IMR-90 (cell line): ENCODE measurements around the gene DZIP1L. TPM values are rescaled to one million over a fixed set of nuclear protein-coding genes. Genes with fewer than 3 reads are reported as not detected.

Experiments used
- ATAC-seq: fragments of 200-7000 bp; cut with Tn5 transposase; 2 replicates; pipeline ENCODE4 v1.9.1; 2020; ENCODE audit warnings: low read depth, mild to moderate bottlenecking, moderate library complexity
- BruUV-seq: library from RNA; stranded (reverse); fragments of 400-500 nt; replicated peaks from 2 replicates; lab custom pipeline; 2021; lab: Mats Ljungman, UMichigan
- CTCF ChIA-PET: fragments of 300-600 bp; formaldehyde crosslinking; extraction: SDS; loops from one replicate; lab custom pipeline; 2021; ENCODE audit warnings: antibody characterized with exemption; lab: Yijun Ruan, JAX
- POLR2A ChIA-PET: fragments of 300-600 bp; sonication (Branson Sonifier 250); formaldehyde crosslinking; loops from one replicate; lab custom pipeline; 2022; ENCODE audit warnings: antibody characterized with exemption; ENCODE audit not compliant: unreplicated experiment; lab: Charles Lee
- DNase-seq: peaks from one replicate; pipeline ENCODE4 v3.0.0; 2013
- H2AFZ ChIP-seq: replicated peaks from 2 replicates; pipeline ENCODE3; 2013; ENCODE audit warnings: low read length, mild to moderate bottlenecking; ENCODE audit not compliant: poor library complexity
- H2AK5ac ChIP-seq: 2 replicates; pipeline ENCODE4 v1.6.1; 2013; ENCODE audit warnings: low read depth, low read length, inconsistent platforms
- H2AK9ac ChIP-seq: replicated peaks from 2 replicates; pipeline ENCODE3; 2013; ENCODE audit warnings: mild to moderate bottlenecking, low read depth, low read length, moderate library complexity; ENCODE audit not compliant: poor library complexity
- H2BK120ac ChIP-seq: 2 replicates; pipeline ENCODE4 v1.6.1; 2013; ENCODE audit warnings: low read depth, low read length, inconsistent platforms
- H2BK15ac ChIP-seq: 3 replicates; pipeline ENCODE4 v1.6.1; 2013; ENCODE audit warnings: low read depth, low read length, inconsistent platforms
- H2BK20ac ChIP-seq: 2 replicates; pipeline ENCODE4 v1.6.1; 2013; ENCODE audit warnings: low read depth, mild to moderate bottlenecking, inconsistent platforms, low read length, moderate library complexity
- H2BK5ac ChIP-seq: 2 replicates; pipeline ENCODE4 v1.6.1; 2013; ENCODE audit warnings: mild to moderate bottlenecking, low read depth, low read length, inconsistent platforms; ENCODE audit not compliant: poor library complexity, severe bottlenecking
- H3K14ac ChIP-seq: replicated peaks from 2 replicates; pipeline ENCODE4 v1.6.1; 2013; ENCODE audit warnings: low read depth, low read length, inconsistent platforms
- H3K18ac ChIP-seq: 2 replicates; pipeline ENCODE4 v1.6.1; 2013; ENCODE audit warnings: low read depth, low read length, control low read depth
- H3K23ac ChIP-seq: 2 replicates; pipeline ENCODE4 v1.6.1; 2013; ENCODE audit warnings: low read depth, low read length, inconsistent platforms
- H3K27ac ChIP-seq: 2 replicates; pipeline ENCODE4 v1.5.1; 2013; ENCODE audit warnings: mild to moderate bottlenecking, control low read depth, low read length; ENCODE audit not compliant: insufficient read depth
- H3K27me3 ChIP-seq: 2 replicates; pipeline ENCODE4 v1.6.1; 2013; ENCODE audit warnings: low read length; ENCODE audit not compliant: control insufficient read depth, insufficient read depth
- H3K36me3 ChIP-seq: 2 replicates; pipeline ENCODE4 v1.6.1; 2013; ENCODE audit warnings: low read length, mixed read lengths; ENCODE audit not compliant: control insufficient read depth, insufficient read depth
- H3K4ac ChIP-seq: 2 replicates; pipeline ENCODE4 v1.6.1; 2013; ENCODE audit warnings: low read depth, low read length, inconsistent platforms
- H3K4me1 ChIP-seq: 2 replicates; pipeline ENCODE4 v1.6.1; 2013; ENCODE audit warnings: low read length, mixed read lengths; ENCODE audit not compliant: control insufficient read depth, insufficient read depth
- H3K4me2 ChIP-seq: 2 replicates; pipeline ENCODE4 v1.6.1; 2013; ENCODE audit warnings: low read depth, mild to moderate bottlenecking, control low read depth, low read length, moderate library complexity
- H3K4me3 ChIP-seq: 2 replicates; pipeline ENCODE4 v1.5.1; 2013; ENCODE audit warnings: low read depth, mild to moderate bottlenecking, control low read depth, low read length, moderate library complexity; ENCODE audit not compliant: insufficient read depth
- H3K56ac ChIP-seq: 2 replicates; pipeline ENCODE4 v1.6.1; 2013; ENCODE audit warnings: low read length, inconsistent platforms; ENCODE audit not compliant: insufficient read depth; ENCODE audit errors: extremely low read depth
- H3K79me1 ChIP-seq, 2 experiments: 2 replicates each; pipeline ENCODE4 v1.6.1; 2013; ENCODE audit warnings: low read length in 2 of 2, inconsistent platforms in 1 of 2, low read depth in 1 of 2
- H3K9ac ChIP-seq: 2 replicates; pipeline ENCODE4 v1.6.1; 2013; ENCODE audit warnings: low read depth, low read length, control low read depth
- H3K9me1 ChIP-seq: 2 replicates; pipeline ENCODE4 v1.6.1; 2013; ENCODE audit warnings: low read length, inconsistent platforms; ENCODE audit not compliant: insufficient read depth
- H3K9me3 ChIP-seq: 2 replicates; pipeline ENCODE4 v1.6.1; 2013; ENCODE audit warnings: low read length; ENCODE audit not compliant: control insufficient read depth, insufficient read depth
- H4K20me1 ChIP-seq: 2 replicates; pipeline ENCODE4 v1.6.1; 2013; ENCODE audit warnings: low read length, inconsistent platforms; ENCODE audit not compliant: insufficient read depth
- H4K5ac ChIP-seq: 2 replicates; pipeline ENCODE4 v1.6.1; 2013; ENCODE audit warnings: mild to moderate bottlenecking, low read depth, low read length, control low read depth
- H4K8ac ChIP-seq, 2 experiments: 2 replicates each; pipeline ENCODE4 v1.6.1; 2013; ENCODE audit warnings: low read depth in 2 of 2, low read length in 2 of 2, control low read depth in 1 of 2, inconsistent platforms in 1 of 2
- H4K91ac ChIP-seq: 2 replicates; pipeline ENCODE4 v1.6.1; 2013; ENCODE audit warnings: low read depth, low read length, inconsistent platforms; ENCODE audit not compliant: insufficient read depth
- BHLHE40 ChIP-seq: fragments of 150-350 bp; IDR thresholded peaks from 2 replicates; pipeline ENCODE4 v1.6.1; 2016; ENCODE audit warnings: mild to moderate bottlenecking, low read depth, low read length
- CHD1 ChIP-seq: IDR thresholded peaks from 2 replicates; pipeline ENCODE4 v1.6.1; 2012; ENCODE audit warnings: low read depth, low read length, improper control_type of control experiment
- MAFK ChIP-seq: IDR thresholded peaks from 2 replicates; pipeline ENCODE4 v1.6.1; 2012; ENCODE audit warnings: low read depth, low read length, improper control_type of control experiment
- NFE2L2 ChIP-seq: fragments of 150-350 bp; IDR thresholded peaks from 2 replicates; pipeline ENCODE4 v1.6.1; 2016; ENCODE audit warnings: low read depth, mild to moderate bottlenecking, low read length
- RCOR1 ChIP-seq: IDR thresholded peaks from 2 replicates; pipeline ENCODE4 v1.6.1; 2012; ENCODE audit warnings: mild to moderate bottlenecking, low read length, improper control_type of control experiment; ENCODE audit not compliant: insufficient replicate concordance
- WGBS, 2 experiments: methylation state at CpG; one replicate each; pipeline versions ENCODE4 v1.1.5 to v1.1.7; 2013; ENCODE audit warnings: missing lambda C conversion rate in 2 of 2; ENCODE audit not compliant: insufficient read length in 1 of 2; ENCODE audit errors: extremely low coverage in 2 of 2; 5-methylcytosine and 5-hydroxymethylcytosine counted together
- dilution Hi-C: fragments of 300-500 bp; cut with HindIII; formaldehyde crosslinking; loops from one replicate; pipeline ENCODE4 v1.14.3; 2018; ENCODE audit warnings: low sequenced_read_pairs; ENCODE audit not compliant: unreplicated experiment
- in situ Hi-C: fragments of 300-500 bp; cut with MboI; formaldehyde crosslinking; loops from 3 replicates; pipeline ENCODE4 v1.14.3; 2019; ENCODE audit warnings: low sequenced_read_pairs, inconsistent platforms, mixed read lengths
- intact Hi-C: fragments of 100-400 bp; cut with micrococcal nuclease; formaldehyde crosslinking; loops from 2 replicates; pipeline ENCODE4 v1.10.0; 2022
- polyA plus RNA-seq, 3 experiments: library from polyadenylated mRNA; depleted of rRNA; stranded (reverse); fragments of >200 nt; gene quantifications; 2 replicates each; pipeline ENCODE4 v1.2.3, GENCODE V29; 2012; ENCODE audit warnings: low replicate concordance in 1 of 3
- total RNA-seq: library from RNA; depleted of rRNA; stranded (reverse); fragments of >200 nt; gene quantifications from 2 replicates; pipeline ENCODE4 v1.2.3, GENCODE V29; 2012

The DZIP1L gene
- total and polyA plus RNA-seq, 2 of the 4 experiments (the other 2 are of a cell fraction), result 12.9 to 14.7 TPM

DNA sequence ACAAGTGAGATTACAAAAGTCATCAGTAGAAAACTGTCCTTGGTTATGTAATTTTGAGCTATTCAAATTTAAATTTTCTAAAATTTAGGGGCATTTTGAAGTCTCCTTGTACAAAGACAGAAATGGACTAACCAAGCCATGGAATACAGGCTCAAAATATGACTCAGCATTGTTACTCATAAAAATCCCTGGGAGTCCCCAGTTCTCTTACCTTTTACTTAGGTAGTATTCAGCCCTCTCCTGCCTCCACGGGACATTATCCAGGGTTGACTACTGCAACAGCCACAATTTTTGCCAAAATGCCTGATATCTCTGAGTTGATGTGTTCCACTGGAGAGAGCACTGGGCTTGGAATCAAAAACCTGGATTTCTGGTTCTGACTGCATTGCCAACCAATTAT lies 80.5 kb downstream of the DZIP1L start:
- Histone ChIP-seq H3K9me1 (0 out of 2 replicates have a peak, but pooled peaks cover 3% of the 10 kb centered on the region), H3K4me3 (no peak overlapping the region), H3K9me3 (no peaks in the 10 kb centered on the region), H3K79me1 (no peaks in the 10 kb centered on the region), H4K20me1 (no peaks in the 10 kb centered on the region), H3K9ac (no peak overlapping the region), H2BK5ac (no peak overlapping the region), H2BK20ac (no peak overlapping the region), H3K4ac (no peak overlapping the region), H3K4me2 (no peak overlapping the region), H2BK120ac (no peak overlapping the region), H2AK5ac (no peak overlapping the region), H3K27me3 (no peaks in the 10 kb centered on the region), H3K4me1 (no peaks in the 10 kb centered on the region), H3K18ac (no peak overlapping the region), H2AFZ (no peak overlapping the region), H3K14ac (no peak overlapping the region), H3K36me3 (peaks cover 6% of the 10 kb centered on the region), H3K56ac (no peak overlapping the region), H4K91ac (no peak overlapping the region), H3K23ac (no peak overlapping the region), H3K27ac (no peak overlapping the region), H2BK15ac (no peak overlapping the region), H4K8ac (no peak overlapping the region), H2AK9ac (no peak overlapping the region), H4K5ac (no peak overlapping the region)
- no TSS peak for BruUV-seq
- in situ Hi-C loops (no loop called here), dilution Hi-C loops (no loop called here), intact Hi-C loops (no loop called here)
- no CpG with 5 or more reads among the region's 1 CpG for WGBS, 2 experiments
- no peak for ATAC-seq
- no peak for DNase-seq
- TF ChIP-seq NFE2L2, result peak; percentile 51
- TF ChIP-seq CHD1, result no peak
- TF ChIP-seq BHLHE40, result no peak
- TF ChIP-seq MAFK, result no peak
- TF ChIP-seq RCOR1, result no peak
- ChIA-PET CTCF (interaction anchor here (0.7 kb wide), 1 partner anchor 20 kb away, joined by 3 read pairs; no protein-coding TSS in a partner anchor), POLR2A (no interaction called here)
